ENCODE data around the gene ARHGEF10L.

- TF ChIP-seq CTCF (IDR thresholded peaks at IDR 0.05) (no peak), EZH2 (IDR thresholded peaks at IDR 0.05) (no peak)
Observed at GRCh38 chr1:17699581-17699980, 160.1 kb downstream of the ARHGEF10L start.

All from neural progenitor cell (in vitro differentiated cells).